ENCODE results near the gene TMEM62. TPM values are rescaled to one million over a fixed set of nuclear protein-coding genes. Genes with fewer than 3 reads are reported as not detected.

The TMEM62 gene
- total and polyA plus RNA-seq, 9 of the 15 experiments (the other 6 are each of a cell fraction or from before 2014, with no cell fraction given) = 4.4 to 16.6 (median 11.1) TPM

DNA sequence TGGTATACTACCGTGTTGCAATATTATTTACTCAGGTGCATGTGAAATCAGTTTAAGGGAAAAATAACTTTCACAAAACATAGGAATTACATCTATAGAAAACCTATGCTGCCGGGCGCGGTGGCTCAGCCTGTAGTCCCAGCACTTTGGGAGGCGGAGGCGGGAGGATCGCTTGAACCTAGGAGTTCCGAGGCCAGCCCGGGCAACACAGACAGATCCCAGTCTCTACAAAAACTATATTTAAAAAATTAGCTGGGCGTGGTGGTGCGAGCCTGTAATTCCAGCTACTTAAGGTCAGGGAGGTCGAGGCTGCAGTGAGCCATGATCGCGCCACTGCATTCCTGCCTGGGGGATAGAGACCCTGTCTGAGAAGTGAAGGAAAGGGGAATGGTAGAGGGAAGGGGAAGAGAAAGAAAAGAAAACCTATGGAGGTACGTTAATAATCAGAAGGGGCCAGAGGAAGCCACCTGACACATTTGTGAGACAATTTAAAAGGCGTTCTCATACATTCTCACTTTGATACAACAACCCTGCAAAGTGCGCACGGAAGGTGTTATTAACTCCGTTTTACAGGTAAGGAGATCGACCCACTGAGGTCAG is 456 bp upstream of the TMEM62 start (continued):
- no peak for TF ChIP-seq CUX1 (CRISPR knock-in tag; IDR thresholded peaks at IDR 0.05)
- TF ChIP-seq ZNF140 (CRISPR knock-in tag; IDR thresholded peaks at IDR 0.05) = no peak
- TF ChIP-seq TAF9B (IDR thresholded peaks at IDR 0.05; ENCODE audit: partially characterized antibody) = no peak
- no peak for TF ChIP-seq BCL6 (CRISPR knock-in tag; IDR thresholded peaks at IDR 0.05)
- no peak for TF ChIP-seq RFX5 (IDR thresholded peaks at IDR 0.05; ENCODE audit: low read depth, low read length)
- TF ChIP-seq MTA1 (IDR thresholded peaks at IDR 0.05; ENCODE audit: borderline replicate concordance) = 0 out of 2 replicates have a peak, but pooled peaks have one; percentile 25
- no peak for TF ChIP-seq TCF7L2 (IDR thresholded peaks at IDR 0.05; ENCODE audit: low read depth, low read length)
- TF ChIP-seq FOS (IDR thresholded peaks at IDR 0.05; ENCODE audit: extremely low read depth, insufficient read length) = no peak
- no peak for TF ChIP-seq ZNF143 (CRISPR knock-in tag; IDR thresholded peaks at IDR 0.05)
- no peak for TF ChIP-seq ZNF165 (CRISPR knock-in tag; IDR thresholded peaks at IDR 0.05; ENCODE audit: borderline replicate concordance)
- TF ChIP-seq HDAC2 (IDR thresholded peaks at IDR 0.05) = 0 out of 2 replicates have a peak, but pooled peaks have one; percentile 32
- no peak for TF ChIP-seq PRPF4 (IDR thresholded peaks at IDR 0.05; ENCODE audit: insufficient read depth, low read depth, low read length, poor library complexity, severe bottlenecking)
- TF ChIP-seq ZFP1 (CRISPR knock-in tag; IDR thresholded peaks at IDR 0.05) = no peak
- no peak for TF ChIP-seq FOXO4 (CRISPR knock-in tag; IDR thresholded peaks at IDR 0.05)
- no peak for TF ChIP-seq ZNF277 (CRISPR knock-in tag; IDR thresholded peaks at IDR 0.05; ENCODE audit: borderline replicate concordance)
- TF ChIP-seq CCAR2 (IDR thresholded peaks at IDR 0.05; ENCODE audit: low read depth, low read length) = no peak

Measured in K562 (cell line).